Stimulated activated CD4-positive, alpha-beta T cell treated with anti-CD3 and anti-CD28 coated beads, TNF-alpha, amount 100 ng/mL, for 48 hours (primary cell): ENCODE measurements around the gene CDH23.

Source experiments
- DNase-seq, 3 donors: peaks; one replicate each; pipeline ENCODE4 v3.0.0-alpha.2; 2020; ENCODE audit warnings: low read depth in 3 of 3

The CDH23 gene

DNA sequence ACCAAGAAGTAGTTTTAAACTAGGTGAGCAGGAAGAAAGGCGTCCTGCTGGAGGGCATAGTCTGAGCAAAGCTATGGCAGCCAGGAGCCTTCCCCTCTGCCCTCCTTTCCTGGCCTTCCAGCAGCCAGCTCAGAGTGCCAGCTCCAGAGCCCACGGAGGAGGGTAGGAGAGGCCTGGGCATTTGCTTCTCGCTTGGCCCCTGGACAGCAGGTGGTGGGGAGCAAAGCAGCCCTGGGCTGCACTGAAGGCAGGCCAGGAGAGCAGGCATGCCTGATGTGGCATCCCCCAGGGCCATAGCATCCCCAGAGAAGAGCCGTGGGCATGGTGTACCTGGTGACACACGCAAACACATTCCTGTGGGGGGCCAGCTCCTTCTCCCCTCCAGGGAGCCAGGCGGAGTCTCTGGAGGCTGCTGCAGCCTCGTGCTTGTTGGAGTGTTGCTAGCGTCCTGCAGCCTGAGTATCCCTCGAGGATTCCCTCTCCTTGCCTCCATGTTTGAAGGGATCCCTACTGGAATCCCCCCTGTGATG lies 43.9 kb downstream of the CDH23 start:
- DNase-seq: no peak

- DNase-seq: no peak
Measured at GRCh38 chr10:71442000-71442399, 45.3 kb downstream of the CDH23 start.

DNA sequence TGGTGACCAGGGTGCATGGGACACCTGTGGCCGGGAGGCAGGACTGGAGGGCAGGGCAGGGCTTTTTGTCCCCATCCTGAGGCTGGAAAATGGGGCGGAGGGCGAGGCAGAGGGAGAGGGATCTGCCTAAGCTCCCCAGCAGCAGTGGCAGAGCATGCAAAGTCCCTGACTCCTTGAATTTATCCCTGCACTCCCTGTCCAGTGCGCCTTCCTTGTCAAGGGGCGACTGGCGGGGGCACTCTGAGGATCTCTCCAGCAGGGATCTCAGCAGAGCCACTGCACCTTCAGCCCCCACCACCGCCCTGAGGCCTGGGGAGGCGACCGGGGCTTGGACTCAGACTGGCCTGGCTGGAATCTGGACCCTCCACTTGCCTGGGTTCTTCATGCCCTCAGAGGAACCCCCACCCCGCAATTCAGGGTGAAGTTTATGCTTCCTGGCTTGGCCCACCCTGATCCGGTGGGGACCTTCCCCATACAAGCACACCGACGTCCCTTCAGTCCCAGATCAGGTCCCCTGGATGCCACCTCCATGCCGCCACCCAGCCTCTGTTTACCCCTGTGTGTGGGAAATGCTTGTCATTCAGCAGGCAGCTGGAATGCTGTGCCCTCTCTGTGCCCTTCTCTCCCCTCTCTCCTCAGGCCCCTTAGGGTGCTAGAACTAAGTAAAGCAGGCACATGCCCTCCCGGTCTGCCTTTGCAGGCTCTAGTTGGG lies 46.3 kb downstream of the CDH23 start:
- DNase-seq: no peak

DNA sequence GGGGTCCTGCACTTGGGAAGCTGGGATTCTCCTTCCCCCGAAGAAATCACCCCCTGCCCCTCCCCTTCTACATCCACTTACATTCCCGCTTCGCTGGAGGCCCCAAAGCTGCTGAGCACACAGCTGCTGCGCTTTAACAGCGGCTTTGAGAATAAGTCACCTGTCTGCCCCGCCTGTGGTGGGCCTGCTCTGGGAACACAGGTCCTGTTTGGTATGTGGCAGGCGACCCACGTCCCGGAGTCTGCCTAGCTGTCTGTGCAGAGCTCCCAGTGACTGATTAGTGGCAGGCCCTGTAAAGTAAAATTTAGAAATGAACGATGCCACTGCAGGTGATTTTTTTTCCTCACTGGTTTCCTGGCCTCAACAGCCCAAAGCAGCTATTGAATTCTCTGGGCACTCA lies 47.0 kb downstream of the CDH23 start:
- no peak for DNase-seq

- DNase-seq: no peak
Measured at GRCh38 chr10:71444284-71445054, 47.7 kb downstream of the CDH23 start.

GRCh38 chr10:71447676-71448075 lies 51.0 kb downstream of the CDH23 start:
- no peak for DNase-seq

- DNase-seq: no peak
Measured at GRCh38 chr10:71448146-71448545, 51.4 kb downstream of the CDH23 start.

DNA sequence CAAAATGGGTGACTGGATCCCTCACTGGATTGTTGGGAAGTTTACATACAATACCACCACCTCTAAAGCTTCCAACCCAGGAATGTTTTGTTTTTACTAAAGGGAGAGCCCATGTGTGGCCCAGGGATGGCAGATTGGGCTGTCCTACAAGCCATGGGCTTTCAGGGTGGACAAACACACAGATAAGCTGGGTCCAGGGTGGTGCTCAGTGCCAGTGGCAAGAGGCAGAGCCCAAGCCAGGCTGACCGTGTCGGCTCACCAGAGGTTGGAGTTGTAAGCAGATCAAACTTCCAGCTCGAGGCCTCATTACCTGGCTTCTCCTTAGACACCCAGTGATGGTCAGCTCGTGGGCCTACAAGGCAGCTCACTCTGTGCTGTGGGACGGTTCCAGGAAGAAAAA lies 52.3 kb downstream of the CDH23 start:
- no peak for DNase-seq

DNA sequence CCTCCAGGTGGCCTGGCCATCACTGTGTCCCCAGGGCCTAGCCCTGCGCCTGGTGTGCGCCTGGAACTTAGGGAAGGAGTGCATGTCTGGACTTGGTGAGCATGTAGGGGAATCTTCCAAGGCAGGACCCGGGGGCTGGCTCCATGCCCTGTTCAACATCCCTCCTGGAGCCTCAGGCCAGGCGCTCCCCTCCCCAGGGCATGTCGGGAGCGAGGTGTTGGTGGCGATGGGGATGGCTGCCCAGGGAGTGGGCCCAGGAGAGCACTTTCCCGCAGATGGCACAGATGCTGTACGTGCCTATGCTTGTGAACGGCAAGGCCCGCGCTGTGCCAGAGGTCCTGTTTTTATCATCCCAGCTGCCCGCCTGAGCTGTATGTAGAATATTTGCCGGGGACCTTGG lies 55.0 kb downstream of the CDH23 start:
- no peak for DNase-seq

GRCh38 chr10:71453186-71453585 lies 56.5 kb downstream of the CDH23 start:
- DNase-seq: no peak

DNA sequence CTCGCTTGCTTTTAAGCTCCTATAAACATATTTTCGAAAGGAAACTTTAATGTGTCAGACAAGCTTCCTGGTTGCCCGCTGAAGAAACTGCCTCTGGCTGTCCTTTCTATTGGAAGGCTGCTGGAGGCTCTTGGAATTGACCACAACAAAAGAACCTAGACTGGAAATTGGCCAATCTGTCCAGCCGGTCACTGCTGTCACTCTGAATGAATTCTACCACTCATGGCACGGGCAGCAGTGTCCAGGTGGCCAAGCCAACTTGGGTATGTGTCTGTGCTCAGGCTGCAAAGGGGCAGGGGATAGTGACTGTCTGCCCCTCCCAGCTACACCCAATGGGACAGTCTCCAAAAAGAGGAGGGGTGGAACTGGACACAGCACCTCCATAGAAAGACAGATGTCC lies 57.6 kb downstream of the CDH23 start:
- DNase-seq: no peak

GRCh38 chr10:71455035-71455434 lies 58.3 kb downstream of the CDH23 start:
- DNase-seq: no peak

DNA sequence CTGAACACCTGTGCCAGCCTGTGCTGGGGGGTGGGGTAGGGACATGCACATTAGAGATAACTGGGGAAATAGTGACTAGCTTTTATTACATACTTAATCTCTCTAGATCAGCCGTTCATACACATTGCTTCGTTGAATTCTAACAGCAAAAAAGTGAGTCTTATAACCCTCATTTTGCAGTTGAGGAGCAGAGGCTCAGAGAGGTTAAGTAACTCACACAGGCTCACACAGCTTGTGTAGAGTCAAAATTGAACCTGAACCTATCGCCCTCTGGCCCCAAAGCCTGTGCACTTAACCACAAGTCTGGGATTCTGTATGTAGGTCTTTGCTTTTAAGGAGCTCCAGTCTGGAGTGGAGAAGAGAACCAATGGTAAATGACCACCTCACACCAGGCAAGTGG lies 59.9 kb downstream of the CDH23 start:
- DNase-seq: no peak

DNA sequence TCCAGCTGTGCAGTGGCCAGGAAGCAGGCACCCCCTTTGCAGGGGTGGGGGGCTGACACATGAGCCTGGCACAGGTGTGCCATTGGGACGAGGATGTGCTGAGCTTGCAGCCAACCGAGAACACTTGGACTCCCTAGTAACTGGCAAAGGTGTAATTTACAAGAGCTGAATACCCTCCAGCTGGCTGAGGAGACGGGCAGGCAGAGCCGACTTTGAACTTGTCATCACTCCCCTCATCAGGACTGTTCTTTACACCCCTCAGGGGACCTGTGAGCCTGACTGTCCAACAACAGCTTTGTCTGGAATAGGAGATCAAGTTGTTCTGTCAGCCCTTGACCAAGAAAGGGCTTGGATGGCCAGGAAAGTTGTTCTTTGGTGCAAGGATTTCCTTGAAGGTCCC lies 61.2 kb downstream of the CDH23 start:
- DNase-seq: no peak

- DNase-seq: no peak
Measured at GRCh38 chr10:71458387-71458786, 61.7 kb downstream of the CDH23 start.

GRCh38 chr10:71459513-71459912 lies 62.8 kb downstream of the CDH23 start:
- DNase-seq: no peak

GRCh38 chr10:71460615-71461014 lies 63.9 kb downstream of the CDH23 start:
- DNase-seq: no peak

- no peak for DNase-seq
Measured at GRCh38 chr10:71461457-71461856, 64.7 kb downstream of the CDH23 start.

DNA sequence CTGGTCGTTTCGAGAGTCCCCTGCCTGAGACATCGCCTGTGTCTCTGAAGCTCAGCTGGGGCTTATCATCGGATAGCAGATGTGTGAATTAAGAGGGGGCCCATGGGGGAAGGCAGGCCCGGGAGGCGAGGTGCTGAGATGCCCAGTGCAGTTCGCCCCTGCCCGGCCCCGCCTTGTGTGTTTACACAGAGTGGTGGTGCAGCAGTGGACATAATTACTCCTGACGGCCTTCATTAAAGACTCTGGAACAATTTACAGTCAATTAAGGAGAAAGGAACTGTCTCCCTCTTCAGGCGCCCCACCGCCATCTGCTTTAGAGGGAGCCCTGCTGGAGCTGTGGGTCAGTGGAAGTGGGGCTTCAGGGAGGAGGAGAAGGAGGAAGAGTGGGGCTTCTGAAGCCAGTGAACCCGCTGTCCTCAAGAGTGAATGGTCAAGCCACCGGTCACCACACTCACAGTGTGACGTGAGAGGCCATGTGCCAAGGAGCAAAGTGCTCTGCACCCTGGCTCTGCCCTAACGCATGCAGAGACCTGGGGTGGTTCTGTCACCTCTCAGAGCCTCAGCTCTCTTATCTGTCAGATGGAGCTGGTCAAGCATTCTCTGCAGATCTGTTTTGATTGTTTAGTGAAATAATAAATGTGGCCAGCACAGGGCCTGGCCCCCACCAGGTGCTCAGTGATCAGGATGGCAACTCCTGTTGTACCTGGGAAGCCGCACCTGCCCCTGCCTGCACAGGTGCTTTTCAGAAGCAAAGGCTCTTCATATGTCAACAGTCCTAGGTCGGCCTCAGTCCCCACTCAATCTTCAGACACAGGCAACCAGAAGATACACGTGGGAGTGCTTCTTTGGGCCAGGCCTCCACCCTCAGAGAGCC lies 65.6 kb downstream of the CDH23 start:
- no peak for DNase-seq

DNA sequence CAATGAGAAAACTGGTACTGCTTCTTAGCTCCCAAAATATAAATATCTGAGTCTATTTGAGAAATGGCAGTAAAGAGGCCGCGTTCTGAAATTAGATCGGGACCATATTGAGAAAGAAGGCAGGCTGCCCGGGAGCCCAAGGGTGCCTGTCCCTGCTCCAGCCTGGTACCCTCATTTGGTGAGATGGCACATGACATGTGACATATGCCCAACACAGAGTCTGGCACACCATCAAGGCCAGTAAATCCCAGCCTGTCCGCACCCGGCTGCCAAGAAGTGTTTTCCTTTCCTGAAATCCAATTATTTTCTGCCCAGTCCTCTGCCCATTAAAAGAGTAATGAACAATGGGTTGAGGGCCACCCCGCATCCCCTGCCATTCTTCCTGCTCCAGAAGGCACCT lies 66.4 kb downstream of the CDH23 start:
- DNase-seq: no peak

GRCh38 chr10:71465551-71466252 lies 69.0 kb downstream of the CDH23 start:
- DNase-seq: no peak

- DNase-seq: no peak
Measured at GRCh38 chr10:71466330-71466729, 69.6 kb downstream of the CDH23 start.
